SK-N-SH treated with all-trans-retinoic acid at 6 μM for 48 hours (cell line): ENCODE measurements around the gene RPP38.

ENCODE experiments used
- ATAC-seq: fragments of 200-7000 bp; cut with Tn5 transposase; 3 replicates; pipeline ENCODE4 v1.9.1; 2020; ENCODE audit warnings: mild to moderate bottlenecking, moderate library complexity
- ARNTL ChIP-seq: fragments of 450-650 bp; formaldehyde crosslinking; IDR thresholded peaks from 2 replicates; pipeline ENCODE4 v1.5.0; 2020; ENCODE audit warnings: low read depth, mild to moderate bottlenecking, moderate library complexity, borderline replicate concordance
- BACH2 ChIP-seq: fragments of 250-450 bp; sonication (Bioruptor Pico); IDR thresholded peaks from 2 replicates; pipeline ENCODE4 v1.9.0; 2021; ENCODE audit warnings: mild to moderate bottlenecking, borderline replicate concordance
- CREB5 ChIP-seq: fragments of 250-450 bp; sonication (Bioruptor Pico); IDR thresholded peaks from 2 replicates; pipeline ENCODE4 v1.5.1; 2020; ENCODE audit warnings: low read depth, mild to moderate bottlenecking, moderate library complexity
- CSDC2 ChIP-seq: fragments of 250-450 bp; sonication (Bioruptor Pico); IDR thresholded peaks from 2 replicates; pipeline ENCODE4 v1.5.0; 2020; ENCODE audit warnings: mild to moderate bottlenecking, moderate library complexity
- CSRNP3 ChIP-seq: fragments of 250-450 bp; sonication (Bioruptor Pico); IDR thresholded peaks from 2 replicates; pipeline ENCODE4 v1.5.1; 2021; ENCODE audit warnings: mild to moderate bottlenecking, moderate library complexity
- GLIS3 ChIP-seq: fragments of 250-450 bp; sonication (Bioruptor Pico); IDR thresholded peaks from 2 replicates; pipeline ENCODE4 v1.5.0; 2020; ENCODE audit warnings: mild to moderate bottlenecking, moderate library complexity
- ISL1 ChIP-seq: fragments of 250-450 bp; sonication (Bioruptor Pico); IDR thresholded peaks from 2 replicates; pipeline ENCODE4 v2.1.2; 2022; ENCODE audit warnings: mild to moderate bottlenecking, moderate library complexity
- OSR1 ChIP-seq: fragments of 250-450 bp; sonication (Bioruptor Pico); IDR thresholded peaks from 2 replicates; pipeline ENCODE4 v1.8.0; 2022; ENCODE audit warnings: moderate library complexity, mild to moderate bottlenecking, inconsistent platforms
- PATZ1 ChIP-seq: fragments of 250-450 bp; sonication (Bioruptor Pico); IDR thresholded peaks from 2 replicates; pipeline ENCODE4 v1.8.0; 2020; ENCODE audit warnings: mild to moderate bottlenecking, moderate library complexity, borderline replicate concordance
- PPARA ChIP-seq: fragments of 250-450 bp; sonication (Bioruptor Pico); IDR thresholded peaks from 2 replicates; pipeline ENCODE4 v1.5.0; 2020; ENCODE audit warnings: mild to moderate bottlenecking, borderline replicate concordance
- RARB ChIP-seq: fragments of 250-450 bp; sonication (Bioruptor Pico); IDR thresholded peaks from 2 replicates; pipeline ENCODE4 v1.8.0; 2021; ENCODE audit warnings: mild to moderate bottlenecking, moderate library complexity
- SNAI2 ChIP-seq: fragments of 250-450 bp; sonication (Bioruptor Pico); IDR thresholded peaks from 2 replicates; pipeline ENCODE4 v1.5.0; 2020; ENCODE audit warnings: mild to moderate bottlenecking, moderate library complexity
- TCF4 ChIP-seq: fragments of 250-450 bp; sonication (Bioruptor Pico); IDR thresholded peaks from 2 replicates; pipeline ENCODE4 v1.8.0; 2021; ENCODE audit warnings: mild to moderate bottlenecking, moderate library complexity, borderline replicate concordance
- TOX ChIP-seq: fragments of 250-450 bp; sonication (Bioruptor Pico); IDR thresholded peaks from 2 replicates; pipeline ENCODE4 v1.8.0; 2021; ENCODE audit warnings: mild to moderate bottlenecking, moderate library complexity, borderline replicate concordance
- TSHZ2 ChIP-seq: fragments of 250-450 bp; sonication (Bioruptor Pico); IDR thresholded peaks from 2 replicates; pipeline ENCODE4 v1.5.0; 2020; ENCODE audit warnings: mild to moderate bottlenecking, moderate library complexity
- ZFP30 ChIP-seq: fragments of 450-650 bp; formaldehyde crosslinking; IDR thresholded peaks from 2 replicates; pipeline ENCODE4 v1.5.0; 2022; ENCODE audit warnings: mild to moderate bottlenecking, moderate library complexity
- ZNF565 ChIP-seq: fragments of 450-650 bp; formaldehyde crosslinking; conservative IDR thresholded peaks from 2 replicates; pipeline ENCODE4 v1.5.0; 2020; ENCODE audit warnings: low read depth, mild to moderate bottlenecking, moderate library complexity
- ZNF70 ChIP-seq: fragments of 450-650 bp; formaldehyde crosslinking; IDR thresholded peaks from 2 replicates; pipeline ENCODE4 v1.5.0; 2020; ENCODE audit warnings: mild to moderate bottlenecking, moderate library complexity
- ZNF8 ChIP-seq: fragments of 450-650 bp; formaldehyde crosslinking; IDR thresholded peaks from 2 replicates; pipeline ENCODE4 v1.5.0; 2020; ENCODE audit warnings: mild to moderate bottlenecking, moderate library complexity
- TF ChIP-seq, protein P1 (sequence below): fragments of 250-450 bp; sonication (Bioruptor Pico); IDR thresholded peaks from 2 replicates; pipeline ENCODE4 v1.8.0; 2021; ENCODE audit warnings: low read depth, mild to moderate bottlenecking, moderate library complexity, borderline replicate concordance

The RPP38 gene

DNA sequence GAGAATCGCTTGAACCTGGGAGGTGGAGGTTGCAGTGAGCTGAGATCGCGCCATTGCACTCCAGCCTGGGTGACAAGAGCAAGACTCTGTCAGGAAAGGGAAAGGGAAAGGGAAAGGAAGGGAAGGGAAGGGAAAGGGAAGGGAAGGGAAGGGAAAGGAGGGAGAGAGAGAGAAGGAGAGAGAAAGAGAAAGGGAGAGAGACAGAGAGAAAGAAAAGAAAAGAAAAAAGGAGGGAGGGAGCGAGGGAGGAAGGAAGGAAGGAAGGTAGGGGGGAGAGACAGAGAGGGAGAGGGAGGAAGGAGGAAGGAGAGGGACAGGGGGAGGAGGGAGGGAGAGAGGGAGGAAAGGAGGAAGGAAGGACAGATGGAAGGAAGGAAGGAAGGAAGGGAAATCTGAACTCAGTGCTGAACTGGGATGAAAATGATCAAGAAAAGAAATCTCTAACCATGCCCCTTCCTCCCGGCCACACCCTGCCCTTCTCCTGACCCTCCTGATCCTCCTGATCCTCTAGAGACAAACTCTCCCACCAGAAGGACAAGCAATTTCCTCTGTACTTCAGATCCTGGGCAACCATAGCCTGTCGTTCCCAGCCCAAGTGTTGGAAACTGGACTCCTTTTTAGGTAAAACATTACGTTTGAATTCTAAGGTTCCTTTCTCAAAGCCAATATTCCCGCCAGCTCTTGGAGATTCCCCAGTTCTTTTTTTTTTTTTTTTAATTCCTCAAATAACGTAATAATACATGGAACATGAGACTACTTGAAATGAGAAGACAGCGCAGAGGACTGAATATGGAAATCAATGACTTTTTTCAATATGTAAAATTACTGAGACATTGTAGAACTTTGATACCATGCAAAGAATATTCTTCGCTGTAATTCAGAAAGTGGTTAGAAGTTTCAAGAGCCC lies 39.2 kb downstream of the RPP38 start:
- TF ChIP-seq TCF4 (no peak), SNAI2 (CRISPR knock-in tag) (no peak), BACH2 (CRISPR knock-in tag) (no peak), TSHZ2 (no peak), ZNF565 (no peak), ZNF70 (CRISPR knock-in tag) (no peak), PATZ1 (CRISPR knock-in tag) (no peak), CSRNP3 (CRISPR knock-in tag) (no peak), RARB (CRISPR knock-in tag) (no peak), TOX (CRISPR knock-in tag) (no peak), ARNTL (no peak), GLIS3 (no peak), ISL1 (CRISPR knock-in tag) (no peak), ZNF8 (no peak), CSDC2 (CRISPR knock-in tag) (no peak), CREB5 (CRISPR knock-in tag) (no peak), ZFP30 (no peak), OSR1 (CRISPR knock-in tag) (no peak)
- TF ChIP-seq, protein P1, sequence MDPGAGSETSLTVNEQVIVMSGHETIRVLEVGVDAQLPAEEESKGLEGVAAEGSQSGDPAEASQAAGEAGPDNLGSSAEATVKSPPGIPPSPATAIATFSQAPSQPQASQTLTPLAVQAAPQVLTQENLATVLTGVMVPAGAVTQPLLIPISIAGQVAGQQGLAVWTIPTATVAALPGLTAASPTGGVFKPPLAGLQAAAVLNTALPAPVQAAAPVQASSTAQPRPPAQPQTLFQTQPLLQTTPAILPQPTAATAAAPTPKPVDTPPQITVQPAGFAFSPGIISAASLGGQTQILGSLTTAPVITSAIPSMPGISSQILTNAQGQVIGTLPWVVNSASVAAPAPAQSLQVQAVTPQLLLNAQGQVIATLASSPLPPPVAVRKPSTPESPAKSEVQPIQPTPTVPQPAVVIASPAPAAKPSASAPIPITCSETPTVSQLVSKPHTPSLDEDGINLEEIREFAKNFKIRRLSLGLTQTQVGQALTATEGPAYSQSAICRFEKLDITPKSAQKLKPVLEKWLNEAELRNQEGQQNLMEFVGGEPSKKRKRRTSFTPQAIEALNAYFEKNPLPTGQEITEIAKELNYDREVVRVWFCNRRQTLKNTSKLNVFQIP (CRISPR knock-in tag) = no peak
- ATAC-seq = no peak

GRCh38 chr10:15137036-15137359 lies 39.8 kb downstream of the RPP38 start:
- TF ChIP-seq ARNTL (no peak), ZNF8 (no peak), GLIS3 (no peak), CSRNP3 (CRISPR knock-in tag) (no peak), CSDC2 (CRISPR knock-in tag) (no peak)
- ATAC-seq = no peak

DNA sequence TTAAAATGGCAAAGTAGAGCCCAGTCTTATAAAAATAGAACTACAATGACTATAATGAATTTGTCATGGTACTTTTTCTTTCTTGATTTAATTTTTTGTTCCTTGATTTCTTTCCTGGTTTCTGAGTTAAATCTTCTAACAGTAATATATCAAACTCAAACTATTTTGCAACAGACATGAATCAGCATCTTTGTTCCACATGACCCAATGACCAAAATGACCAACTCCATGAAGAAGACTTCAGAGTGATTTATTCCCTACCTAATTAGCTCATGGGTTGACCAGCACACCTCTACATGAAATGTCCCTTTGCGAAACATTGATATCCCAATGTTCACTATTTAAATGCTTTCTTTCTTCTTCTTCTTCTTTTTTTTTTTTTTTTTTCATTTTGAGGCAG lies 40.5 kb downstream of the RPP38 start:
- no peak for TF ChIP-seq OSR1 (CRISPR knock-in tag)
- no peak for TF ChIP-seq PPARA (CRISPR knock-in tag)
- TF ChIP-seq TCF4 = no peak
- no peak for TF ChIP-seq TOX (CRISPR knock-in tag)
- no peak for TF ChIP-seq CREB5 (CRISPR knock-in tag)
- ATAC-seq = no peak
